CD4-positive, alpha-beta memory T cell (primary cell): ENCODE data around the gene CYSLTR2. TPM values are rescaled to one million over a fixed set of nuclear protein-coding genes. Genes with fewer than 3 reads are reported as not detected.

Experiments
- CTCF ChIA-PET: fragments of 350-600 bp; sonication (Branson Sonifier 250); formaldehyde crosslinking; loops from one replicate; lab custom pipeline; 2021; ENCODE audit warnings: inconsistent platforms; ENCODE audit not compliant: partially characterized antibody; lab: Charles Lee
- POLR2A ChIA-PET: fragments of 350-600 bp; sonication (Branson Sonifier 250); formaldehyde crosslinking; loops from one replicate; lab custom pipeline; 2021; ENCODE audit not compliant: partially characterized antibody; lab: Charles Lee
- DNase-seq, 5 donors: peaks; one replicate each; pipeline versions ENCODE4 v3.0.0 to v3.0.0-alpha.2; 2020 to 2022; ENCODE audit warnings: mixed read lengths in 1 of 5
- H3K27ac ChIP-seq: one replicate; pipeline ENCODE4 v1.7.0; 2013; ENCODE audit warnings: low read depth, low read length
- H3K27me3 ChIP-seq: 2 replicates; pipeline ENCODE4 v1.7.0; 2013; ENCODE audit warnings: mild to moderate bottlenecking, low read length, moderate library complexity; ENCODE audit not compliant: insufficient read depth
- H3K36me3 ChIP-seq: 2 replicates; pipeline ENCODE4 v1.7.0; 2013; ENCODE audit warnings: mild to moderate bottlenecking, low read length, moderate library complexity; ENCODE audit not compliant: insufficient read depth
- H3K4me1 ChIP-seq: 2 replicates; pipeline ENCODE4 v1.7.0; 2013; ENCODE audit warnings: mild to moderate bottlenecking, low read length, moderate library complexity; ENCODE audit not compliant: insufficient read depth
- H3K4me3 ChIP-seq, 2 donors: one replicate each; pipeline ENCODE4 v1.7.0; 2013; ENCODE audit warnings: low read length in 2 of 2, mild to moderate bottlenecking in 1 of 2
- H3K9me3 ChIP-seq, 2 donors: one replicate each; pipeline ENCODE4 v1.7.0; 2013; ENCODE audit warnings: low read length in 2 of 2, control low read depth in 1 of 2; ENCODE audit not compliant: control insufficient read depth in 1 of 2
- H3K27ac Mint-ChIP-seq, 7 donors: one replicate each; pipeline ENCODE4 v1.8.0; 2020 to 2021; ENCODE audit warnings: mixed read lengths in 7 of 7, mild to moderate bottlenecking in 6 of 7, inconsistent platforms in 3 of 7, moderate library complexity in 3 of 7
- H3K27me3 Mint-ChIP-seq, 2 donors: one replicate each; pipeline ENCODE4 v1.8.0; 2020 to 2021; ENCODE audit warnings: mixed read lengths in 2 of 2
- H3K36me3 Mint-ChIP-seq, 2 donors: one replicate each; pipeline ENCODE4 v1.8.0; 2020 to 2021; ENCODE audit warnings: mixed read lengths in 2 of 2, inconsistent platforms in 1 of 2, mild to moderate bottlenecking in 1 of 2
- H3K4me1 Mint-ChIP-seq, 4 donors: one replicate each; pipeline ENCODE4 v1.8.0; 2020 to 2021; ENCODE audit warnings: mixed read lengths in 4 of 4, mild to moderate bottlenecking in 1 of 4
- H3K4me3 Mint-ChIP-seq, 8 donors: one replicate each; pipeline ENCODE4 v1.8.0; 2020 to 2021; ENCODE audit warnings: mixed read lengths in 8 of 8, mild to moderate bottlenecking in 7 of 8, moderate library complexity in 6 of 8, inconsistent platforms in 3 of 8
- H3K9me3 Mint-ChIP-seq, 8 donors: one replicate each; pipeline ENCODE4 v1.8.0; 2020 to 2021; ENCODE audit warnings: mixed read lengths in 8 of 8, mild to moderate bottlenecking in 5 of 8, inconsistent platforms in 3 of 8, moderate library complexity in 1 of 8
- intact Hi-C: fragments of 100-400 bp; cut with micrococcal nuclease; formaldehyde crosslinking; loops from one replicate; pipeline ENCODE4 v1.15.1; 2023
- polyA plus RNA-seq, 2 donors: library from polyadenylated mRNA; unstranded; fragments of 300-500 nt; fragmentation: Illumina TruSeq; gene quantifications; one replicate each; pipeline ENCODE4 v1.2.3, GENCODE V29; 2021
- total RNA-seq, 2 experiments: library from RNA; stranded (reverse); gene quantifications; one replicate each; pipeline ENCODE4 v1.2.3, GENCODE V29; 2021

The CYSLTR2 gene
- total and polyA plus RNA-seq, 4 experiments from 2014 or later = 0.68 to 3.7 (median 3.3) TPM

- H3K27me3 ChIP-seq = no peaks in the 10 kb centered on the region
- no peak overlapping the region for H3K27ac ChIP-seq
- H3K27me3 Mint-ChIP-seq = peaks cover 0 to 2% of the 10 kb centered on the region in 2 donors
- H3K4me1 Mint-ChIP-seq = peaks cover 3 to 13% (median 8%) of the 10 kb centered on the region in 4 donors
- no peak for DNase-seq
- intact Hi-C loops = no loop called here
- H3K27ac Mint-ChIP-seq = no peak overlapping the region
- H3K9me3 Mint-ChIP-seq = peaks cover 0 to 11% (median 8%) of the 10 kb centered on the region in 8 donors
- H3K36me3 ChIP-seq = no peaks in the 10 kb centered on the region
- no peak overlapping the region for H3K4me3 ChIP-seq
- peaks cover 13% of the 10 kb centered on the region for H3K4me1 ChIP-seq
- ChIA-PET CTCF (interaction anchor here (1.0 to 3.3 kb wide), 9 partner anchors 9 to 763 kb away, joined by 3 to 31 read pairs (median 5); no protein-coding TSS in a partner anchor), POLR2A (no interaction called here)
- H3K4me3 Mint-ChIP-seq = no peak overlapping the region
- no peaks in the 10 kb centered on the region for H3K9me3 ChIP-seq
- H3K36me3 Mint-ChIP-seq = peaks cover 0 to 5% of the 10 kb centered on the region in 2 donors
These were observed 97.1 kb downstream of the CYSLTR2 start for GRCh38 chr13:48750588-48751383.

GRCh38 chr13:48760626-48761025, 106.9 kb downstream of the CYSLTR2 start:
- Mint-ChIP-seq H3K27ac (no peak overlapping the region), H3K9me3 (peaks cover 9 to 44% (median 37%) of the 10 kb centered on the region in 8 donors), H3K27me3 (peaks cover 3 to 8% of the 10 kb centered on the region in 2 donors), H3K36me3 (peaks cover 7 to 18% of the 10 kb centered on the region in 2 donors), H3K4me1 (no peaks in the 10 kb centered on the region), H3K4me3 (no peak overlapping the region)
- no peaks in the 10 kb centered on the region for H3K27me3 ChIP-seq
- POLR2A ChIA-PET = no interaction called here
- H3K4me1 ChIP-seq = no peaks in the 10 kb centered on the region
- CTCF ChIA-PET = interaction anchor here (0.6 to 1.4 kb wide), 2 partner anchors 8 to 10 kb away, joined by 3 to 5 read pairs; no protein-coding TSS in a partner anchor
- intact Hi-C loops = no loop called here
- H3K27ac ChIP-seq = no peak overlapping the region
- H3K36me3 ChIP-seq = no peaks in the 10 kb centered on the region
- peaks cover 0 to 6% of the 10 kb centered on the region in 2 donors for H3K9me3 ChIP-seq
- no peak for DNase-seq
- H3K4me3 ChIP-seq = no peak overlapping the region

Other genes with a start within 250 kb of the CYSLTR2 start
- gene LPAR6, start 240.8 kb upstream of the CYSLTR2 start, total RNA-seq = 10 to 100 TPM; 89.0 to 91.1 TPM
- gene LPAR6, start 240.8 kb upstream of the CYSLTR2 start, polyA plus RNA-seq = 100 to 1,000 TPM in 1 of 2 donors, 10 to 100 TPM in 1; 69.1 to 134 TPM
- 10 to 100 TPM; 23.9 to 25.7 TPM for gene RCBTB2, start 120.8 kb upstream of the CYSLTR2 start, total RNA-seq
- 10 to 100 TPM; 33.7 to 46.5 TPM for gene RCBTB2, start 120.8 kb upstream of the CYSLTR2 start, polyA plus RNA-seq